GM23338 (cell line): Measurements from ENCODE around the gene SFTPB. TPM values are rescaled to one million over a fixed set of nuclear protein-coding genes. Genes with fewer than 3 reads are reported as not detected.

ENCODE experiments used
- ATAC-seq: fragments of 200-7000 bp; cut with Tn5 transposase; 3 replicates; pipeline ENCODE4 v1.9.1; 2020
- DNase-seq: peaks from one replicate; pipeline ENCODE4 v3.0.0-alpha.2; 2015; ENCODE audit warnings: low spot score
- H2AFZ ChIP-seq: fragments of 200-600 bp; sonication (generic); 2 replicates; pipeline ENCODE4 v1.8.0; 2016; ENCODE audit warnings: antibody characterized with exemption, mild to moderate bottlenecking, moderate library complexity
- H3F3A ChIP-seq: fragments of 200-600 bp; sonication (generic); replicated peaks from 2 replicates; pipeline ENCODE4 v1.8.0; 2017; ENCODE audit warnings: antibody characterized with exemption, mixed run types, low read depth
- H3K27ac ChIP-seq: fragments of 200-600 bp; sonication (generic); 2 replicates; pipeline ENCODE4 v1.6.1; 2016; ENCODE audit warnings: low read depth
- H3K27me3 ChIP-seq: fragments of 200-600 bp; sonication (generic); 2 replicates; pipeline ENCODE4 v1.8.0; 2016; ENCODE audit warnings: mild to moderate bottlenecking, mixed run types, moderate library complexity; ENCODE audit not compliant: insufficient read depth
- H3K36me3 ChIP-seq: fragments of 200-600 bp; sonication (generic); 2 replicates; pipeline ENCODE4 v1.8.0; 2016; ENCODE audit warnings: mild to moderate bottlenecking; ENCODE audit not compliant: insufficient read depth
- H3K4me1 ChIP-seq: fragments of 200-600 bp; sonication (generic); 2 replicates; pipeline ENCODE4 v1.8.0; 2016; ENCODE audit warnings: mild to moderate bottlenecking, moderate library complexity; ENCODE audit not compliant: insufficient read depth
- H3K4me2 ChIP-seq: fragments of 200-600 bp; sonication (generic); 2 replicates; pipeline ENCODE4 v1.7.1; 2017; ENCODE audit warnings: mixed run types
- H3K4me3 ChIP-seq: fragments of 200-600 bp; sonication (generic); 2 replicates; pipeline ENCODE4 v1.6.1; 2016; ENCODE audit warnings: mixed run types
- H3K79me2 ChIP-seq: fragments of 200-600 bp; sonication (generic); replicated peaks from 2 replicates; pipeline ENCODE4 v1.8.0; 2017; ENCODE audit warnings: mild to moderate bottlenecking; ENCODE audit not compliant: insufficient read depth
- H3K9me2 ChIP-seq: fragments of 200-600 bp; sonication (generic); 2 replicates; pipeline ENCODE4 v1.8.0; 2017; ENCODE audit not compliant: insufficient read depth
- H4K20me1 ChIP-seq: fragments of 200-600 bp; sonication (generic); replicated peaks from 2 replicates; pipeline ENCODE4 v1.8.0; 2017; ENCODE audit warnings: mild to moderate bottlenecking; ENCODE audit not compliant: insufficient read depth
- H3K27ac Mint-ChIP-seq: 2 replicates; pipeline ENCODE4 v1.8.0; 2020; ENCODE audit warnings: inconsistent platforms, mild to moderate bottlenecking, moderate library complexity, mixed read lengths
- H3K27me3 Mint-ChIP-seq: 3 replicates; pipeline ENCODE4 v1.8.0; 2022; ENCODE audit warnings: low read depth, mild to moderate bottlenecking, moderate library complexity, mixed read lengths, inconsistent platforms; ENCODE audit not compliant: insufficient read depth, poor library complexity
- H3K36me3 Mint-ChIP-seq: 3 replicates; pipeline ENCODE4 v1.8.0; 2021; ENCODE audit warnings: low read depth, mild to moderate bottlenecking, inconsistent platforms, moderate library complexity, mixed read lengths
- H3K4me1 Mint-ChIP-seq: 3 replicates; pipeline ENCODE4 v1.8.0; 2020; ENCODE audit warnings: mild to moderate bottlenecking, inconsistent platforms, mixed read lengths
- H3K4me3 Mint-ChIP-seq: 3 replicates; pipeline ENCODE4 v1.8.0; 2021; ENCODE audit warnings: moderate library complexity, mild to moderate bottlenecking, inconsistent platforms, mixed read lengths
- H3K9me3 Mint-ChIP-seq: 3 replicates; pipeline ENCODE4 v1.8.0; 2020; ENCODE audit warnings: moderate library complexity, mild to moderate bottlenecking, inconsistent platforms, mixed read lengths
- EZH2phosphoT487 ChIP-seq: fragments of 200-600 bp; sonication (generic); IDR thresholded peaks from one replicate; pipeline ENCODE4 v1.8.1; 2018; ENCODE audit warnings: antibody characterized with exemption; ENCODE audit not compliant: unreplicated experiment
- JUNB ChIP-seq: IDR thresholded peaks from one replicate; pipeline ENCODE4 v1.6.1; 2016; ENCODE audit warnings: antibody characterized with exemption; ENCODE audit not compliant: unreplicated experiment
- STAT1 ChIP-seq: IDR thresholded peaks from one replicate; pipeline ENCODE4 v1.6.1; 2016; ENCODE audit warnings: antibody characterized with exemption; ENCODE audit not compliant: unreplicated experiment
- ZNF114 ChIP-seq: fragments of 250-450 bp; sonication (Bioruptor Pico); IDR thresholded peaks from 2 replicates; pipeline ENCODE4 v1.5.0; 2020; ENCODE audit warnings: mild to moderate bottlenecking, moderate library complexity
- ZNF331 ChIP-seq: fragments of 250-450 bp; sonication (Bioruptor Pico); IDR thresholded peaks from 2 replicates; pipeline ENCODE4 v1.5.0; 2020; ENCODE audit warnings: low read depth, mild to moderate bottlenecking, moderate library complexity
- polyA plus RNA-seq: library from polyadenylated mRNA; unstranded; fragments of >200 nt; fragmentation: Nextera tagmentation; extraction: Ambion mirVana; gene quantifications from 2 replicates; pipeline ENCODE4 v1.2.1, GENCODE V29; 2016
- total RNA-seq: library from RNA; depleted of rRNA; stranded (reverse); fragments of >200 nt; shearing (Covaris generic); gene quantifications from 2 replicates; pipeline ENCODE4 v1.2.3, GENCODE V29; 2014
- TF ChIP-seq, protein P1 (sequence below), 2 experiments: fragments of 200-600 bp in 1 of 2; sonication (generic) in 1 of 2; conservative IDR thresholded peaks; 2 replicates each; pipeline versions ENCODE4 v1.5.1 to v1.6.1; 2016 to 2017; ENCODE audit warnings: antibody characterized with exemption in 2 of 2, low read depth in 2 of 2, mild to moderate bottlenecking in 2 of 2, moderate library complexity in 1 of 2
- TF ChIP-seq, protein P2 (sequence below): fragments of 250-450 bp; sonication (Bioruptor Pico); IDR thresholded peaks from 2 replicates; pipeline ENCODE4 v1.5.0; 2020; ENCODE audit warnings: mild to moderate bottlenecking, moderate library complexity

Gene SFTPB
- total and polyA plus RNA-seq, 2 experiments from 2014 or later, result 0.06 TPM; not detected in 1

DNA sequence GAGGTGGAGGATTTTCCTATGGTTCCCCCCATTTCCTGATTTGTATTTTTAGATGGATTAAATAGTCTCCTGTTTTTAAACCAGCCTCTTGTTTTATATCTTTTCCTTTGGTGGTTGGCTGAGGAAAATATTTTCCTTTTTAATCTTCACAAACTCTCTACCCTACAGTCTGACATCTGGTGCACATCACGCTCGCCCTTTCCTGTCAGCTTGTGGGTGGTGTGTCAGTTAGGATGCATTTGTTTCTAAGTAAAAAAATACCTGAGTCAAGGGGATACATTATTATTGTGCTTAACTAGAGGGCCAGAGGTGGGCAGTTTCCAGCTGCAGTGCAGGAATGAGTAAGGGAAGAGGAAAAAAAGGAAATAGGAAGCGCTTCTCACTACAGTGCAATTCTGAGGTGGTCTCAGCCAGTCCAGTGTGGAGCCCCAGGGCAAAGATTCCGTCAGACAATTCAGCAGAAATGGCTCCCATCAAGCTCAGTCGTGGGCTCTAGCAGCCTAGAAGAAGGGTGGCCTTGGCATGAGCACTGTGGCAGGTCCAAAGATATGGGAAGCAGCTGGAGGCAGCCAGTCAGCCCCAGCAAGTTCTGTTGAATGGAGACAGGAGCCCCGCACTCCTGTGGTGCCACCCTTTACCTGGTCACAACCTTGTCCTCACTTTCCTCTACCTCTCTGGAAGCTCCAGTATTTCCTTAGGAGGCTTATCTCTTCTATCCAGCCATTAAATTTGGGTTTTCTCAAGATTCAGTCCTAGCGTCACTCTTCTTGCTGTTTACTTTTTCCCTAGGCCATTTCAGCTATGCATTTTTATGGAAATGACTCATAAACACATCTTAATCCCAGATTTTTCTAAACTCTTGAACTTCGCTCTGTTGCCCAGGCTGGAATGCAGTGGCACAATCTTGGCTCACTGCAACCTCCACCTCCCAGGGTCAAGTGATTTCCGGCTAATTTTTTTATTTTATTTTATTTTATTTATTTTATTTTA lies 18.5 kb downstream of the SFTPB start (continued):
- TF ChIP-seq ZNF114 (CRISPR knock-in tag) (no peak), JUNB (no peak), STAT1 (no peak), EZH2phosphoT487 (no peak), ZNF331 (CRISPR knock-in tag) (no peak)

DNA sequence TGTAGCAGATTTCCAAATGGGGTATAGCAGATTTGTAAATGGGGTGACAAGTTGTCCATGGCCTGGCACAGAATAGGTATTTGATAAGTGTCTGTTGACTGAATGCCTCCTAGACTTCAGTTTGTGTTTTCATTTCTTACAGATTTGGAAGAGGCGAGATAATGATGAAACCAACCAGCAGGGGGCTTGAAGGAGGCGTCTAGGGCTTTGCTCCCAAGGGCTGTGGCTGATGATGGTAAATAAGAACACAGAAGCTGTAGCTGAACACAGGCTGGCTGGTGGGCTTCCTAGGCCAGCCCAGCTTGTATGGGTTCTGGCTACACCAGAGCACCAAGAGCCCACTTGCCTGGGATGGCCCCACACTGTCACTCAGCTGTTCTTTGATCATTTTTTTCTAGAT lies 19.4 kb downstream of the SFTPB start:
- DNase-seq, result peak; percentile 42
- H3K36me3 ChIP-seq, result peaks cover 65% of the 10 kb centered on the region

More for the DNA sequence above, 19.4 kb downstream of the SFTPB start:
- Histone ChIP-seq H3K9me2 (no peaks in the 10 kb centered on the region), H3K79me2 (no peaks in the 10 kb centered on the region), H4K20me1 (peaks cover 4% of the 10 kb centered on the region), H3F3A (0 out of 2 replicates have a peak, but pooled peaks cover 3% of the 10 kb centered on the region), H3K4me2 (no peak overlapping the region), H3K4me3 (no peak overlapping the region), H3K4me1 (peaks cover under 1% of the 10 kb centered on the region; the same call in 1 of the 2 replicates), H3K27me3 (no peaks in the 10 kb centered on the region), H2AFZ (no peak overlapping the region), H3K27ac (no peak overlapping the region)
- H3K4me1 Mint-ChIP-seq, result no peaks in the 10 kb centered on the region; the same call in 2 of the 3 replicates
- H3K36me3 Mint-ChIP-seq, result peaks cover 85% of the 10 kb centered on the region
- peak; percentile 38; the same call in 2 of the 3 replicates for ATAC-seq
- TF ChIP-seq, protein P1, sequence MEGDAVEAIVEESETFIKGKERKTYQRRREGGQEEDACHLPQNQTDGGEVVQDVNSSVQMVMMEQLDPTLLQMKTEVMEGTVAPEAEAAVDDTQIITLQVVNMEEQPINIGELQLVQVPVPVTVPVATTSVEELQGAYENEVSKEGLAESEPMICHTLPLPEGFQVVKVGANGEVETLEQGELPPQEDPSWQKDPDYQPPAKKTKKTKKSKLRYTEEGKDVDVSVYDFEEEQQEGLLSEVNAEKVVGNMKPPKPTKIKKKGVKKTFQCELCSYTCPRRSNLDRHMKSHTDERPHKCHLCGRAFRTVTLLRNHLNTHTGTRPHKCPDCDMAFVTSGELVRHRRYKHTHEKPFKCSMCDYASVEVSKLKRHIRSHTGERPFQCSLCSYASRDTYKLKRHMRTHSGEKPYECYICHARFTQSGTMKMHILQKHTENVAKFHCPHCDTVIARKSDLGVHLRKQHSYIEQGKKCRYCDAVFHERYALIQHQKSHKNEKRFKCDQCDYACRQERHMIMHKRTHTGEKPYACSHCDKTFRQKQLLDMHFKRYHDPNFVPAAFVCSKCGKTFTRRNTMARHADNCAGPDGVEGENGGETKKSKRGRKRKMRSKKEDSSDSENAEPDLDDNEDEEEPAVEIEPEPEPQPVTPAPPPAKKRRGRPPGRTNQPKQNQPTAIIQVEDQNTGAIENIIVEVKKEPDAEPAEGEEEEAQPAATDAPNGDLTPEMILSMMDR (conservative IDR thresholded peaks at IDR 0.05; ENCODE audit: low read depth in 2 of 2), result peak; percentile 37 to 46
- TF ChIP-seq, protein P2, sequence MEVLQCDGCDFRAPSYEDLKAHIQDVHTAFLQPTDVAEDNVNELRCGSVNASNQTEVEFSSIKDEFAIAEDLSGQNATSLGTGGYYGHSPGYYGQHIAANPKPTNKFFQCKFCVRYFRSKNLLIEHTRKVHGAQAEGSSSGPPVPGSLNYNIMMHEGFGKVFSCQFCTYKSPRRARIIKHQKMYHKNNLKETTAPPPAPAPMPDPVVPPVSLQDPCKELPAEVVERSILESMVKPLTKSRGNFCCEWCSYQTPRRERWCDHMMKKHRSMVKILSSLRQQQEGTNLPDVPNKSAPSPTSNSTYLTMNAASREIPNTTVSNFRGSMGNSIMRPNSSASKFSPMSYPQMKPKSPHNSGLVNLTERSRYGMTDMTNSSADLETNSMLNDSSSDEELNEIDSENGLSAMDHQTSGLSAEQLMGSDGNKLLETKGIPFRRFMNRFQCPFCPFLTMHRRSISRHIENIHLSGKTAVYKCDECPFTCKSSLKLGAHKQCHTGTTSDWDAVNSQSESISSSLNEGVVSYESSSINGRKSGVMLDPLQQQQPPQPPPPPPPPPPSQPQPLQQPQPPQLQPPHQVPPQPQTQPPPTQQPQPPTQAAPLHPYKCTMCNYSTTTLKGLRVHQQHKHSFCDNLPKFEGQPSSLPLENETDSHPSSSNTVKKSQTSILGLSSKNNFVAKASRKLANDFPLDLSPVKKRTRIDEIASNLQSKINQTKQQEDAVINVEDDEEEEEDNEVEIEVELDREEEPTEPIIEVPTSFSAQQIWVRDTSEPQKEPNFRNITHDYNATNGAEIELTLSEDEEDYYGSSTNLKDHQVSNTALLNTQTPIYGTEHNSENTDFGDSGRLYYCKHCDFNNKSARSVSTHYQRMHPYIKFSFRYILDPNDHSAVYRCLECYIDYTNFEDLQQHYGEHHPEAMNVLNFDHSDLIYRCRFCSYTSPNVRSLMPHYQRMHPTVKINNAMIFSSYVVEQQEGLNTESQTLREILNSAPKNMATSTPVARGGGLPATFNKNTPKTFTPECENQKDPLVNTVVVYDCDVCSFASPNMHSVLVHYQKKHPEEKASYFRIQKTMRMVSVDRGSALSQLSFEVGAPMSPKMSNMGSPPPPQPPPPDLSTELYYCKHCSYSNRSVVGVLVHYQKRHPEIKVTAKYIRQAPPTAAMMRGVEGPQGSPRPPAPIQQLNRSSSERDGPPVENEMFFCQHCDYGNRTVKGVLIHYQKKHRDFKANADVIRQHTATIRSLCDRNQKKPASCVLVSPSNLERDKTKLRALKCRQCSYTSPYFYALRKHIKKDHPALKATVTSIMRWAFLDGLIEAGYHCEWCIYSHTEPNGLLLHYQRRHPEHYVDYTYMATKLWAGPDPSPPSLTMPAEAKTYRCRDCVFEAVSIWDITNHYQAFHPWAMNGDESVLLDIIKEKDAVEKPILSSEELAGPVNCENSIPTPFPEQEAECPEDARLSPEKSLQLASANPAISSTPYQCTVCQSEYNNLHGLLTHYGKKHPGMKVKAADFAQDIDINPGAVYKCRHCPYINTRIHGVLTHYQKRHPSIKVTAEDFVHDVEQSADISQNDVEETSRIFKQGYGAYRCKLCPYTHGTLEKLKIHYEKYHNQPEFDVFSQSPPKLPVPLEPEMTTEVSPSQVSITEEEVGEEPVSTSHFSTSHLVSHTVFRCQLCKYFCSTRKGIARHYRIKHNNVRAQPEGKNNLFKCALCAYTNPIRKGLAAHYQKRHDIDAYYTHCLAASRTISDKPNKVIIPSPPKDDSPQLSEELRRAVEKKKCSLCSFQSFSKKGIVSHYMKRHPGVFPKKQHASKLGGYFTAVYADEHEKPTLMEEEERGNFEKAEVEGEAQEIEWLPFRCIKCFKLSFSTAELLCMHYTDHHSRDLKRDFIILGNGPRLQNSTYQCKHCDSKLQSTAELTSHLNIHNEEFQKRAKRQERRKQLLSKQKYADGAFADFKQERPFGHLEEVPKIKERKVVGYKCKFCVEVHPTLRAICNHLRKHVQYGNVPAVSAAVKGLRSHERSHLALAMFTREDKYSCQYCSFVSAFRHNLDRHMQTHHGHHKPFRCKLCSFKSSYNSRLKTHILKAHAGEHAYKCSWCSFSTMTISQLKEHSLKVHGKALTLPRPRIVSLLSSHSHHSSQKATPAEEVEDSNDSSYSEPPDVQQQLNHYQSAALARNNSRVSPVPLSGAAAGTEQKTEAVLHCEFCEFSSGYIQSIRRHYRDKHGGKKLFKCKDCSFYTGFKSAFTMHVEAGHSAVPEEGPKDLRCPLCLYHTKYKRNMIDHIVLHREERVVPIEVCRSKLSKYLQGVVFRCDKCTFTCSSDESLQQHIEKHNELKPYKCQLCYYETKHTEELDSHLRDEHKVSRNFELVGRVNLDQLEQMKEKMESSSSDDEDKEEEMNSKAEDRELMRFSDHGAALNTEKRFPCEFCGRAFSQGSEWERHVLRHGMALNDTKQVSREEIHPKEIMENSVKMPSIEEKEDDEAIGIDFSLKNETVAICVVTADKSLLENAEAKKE (CRISPR knock-in tag), result no peak
- no peak overlapping the region for H3K27ac Mint-ChIP-seq
- peaks cover 3% of the 10 kb centered on the region for H3K27me3 Mint-ChIP-seq
- no peak overlapping the region for H3K4me3 Mint-ChIP-seq
- H3K9me3 Mint-ChIP-seq, result no peaks in the 10 kb centered on the region
